Muscle of leg (tissue), 11 donors: Measurements from ENCODE around the gene GFI1B. TPM values are rescaled to one million over a fixed set of nuclear protein-coding genes. Genes with fewer than 3 reads are reported as not detected.

Experiments used
- DNase-seq: peaks from one replicate; pipeline ENCODE4 v3.0.0; 2013
- H3K27ac ChIP-seq: one replicate; pipeline ENCODE4 v1.5.1; 2013; ENCODE audit warnings: mild to moderate bottlenecking, low read length, control low read depth
- H3K27me3 ChIP-seq: one replicate; pipeline ENCODE4 v1.6.1; 2013; ENCODE audit warnings: low read length; ENCODE audit not compliant: control insufficient read depth, insufficient read depth
- H3K36me3 ChIP-seq: one replicate; pipeline ENCODE4 v1.6.1; 2013; ENCODE audit warnings: low read length; ENCODE audit not compliant: control insufficient read depth, insufficient read depth
- H3K4me1 ChIP-seq: one replicate; pipeline ENCODE4 v1.6.1; 2013; ENCODE audit warnings: low read length; ENCODE audit not compliant: control insufficient read depth, insufficient read depth
- H3K4me3 ChIP-seq: one replicate; pipeline ENCODE4 v1.5.1; 2013; ENCODE audit warnings: low read length, control low read depth
- H3K9me3 ChIP-seq: replicated peaks from 2 replicates; pipeline ENCODE4 v1.6.1; 2013; ENCODE audit warnings: low read depth, low read length; ENCODE audit not compliant: control insufficient read depth
- whole genome bisulfite sequencing: methylation state at CpG from one replicate; pipeline ENCODE4 v1.1.5; 2013; ENCODE audit warnings: missing lambda C conversion rate; ENCODE audit not compliant: insufficient coverage; 5-methylcytosine and 5-hydroxymethylcytosine counted together
- polyA plus RNA-seq, 8 donors: library from polyadenylated mRNA; unstranded; fragments of 120-200 nt; gene quantifications; one replicate each; pipeline versions ENCODE4 v1.2.1 to v1.2.3, GENCODE V29; 2013; ENCODE audit warnings: inconsistent platforms in 1 of 8, low replicate concordance in 1 of 8; ENCODE audit not compliant: insufficient read length in 8 of 8, insufficient read depth in 1 of 8
- total RNA-seq: library from RNA; stranded (reverse); fragments of 120-200 nt; gene quantifications from one replicate; pipeline ENCODE4 v1.2.4, GENCODE V29; 2013

GFI1B gene
- total and polyA plus RNA-seq, 9 donors: 0.13 to 1.1 (median 0.63) TPM

DNA sequence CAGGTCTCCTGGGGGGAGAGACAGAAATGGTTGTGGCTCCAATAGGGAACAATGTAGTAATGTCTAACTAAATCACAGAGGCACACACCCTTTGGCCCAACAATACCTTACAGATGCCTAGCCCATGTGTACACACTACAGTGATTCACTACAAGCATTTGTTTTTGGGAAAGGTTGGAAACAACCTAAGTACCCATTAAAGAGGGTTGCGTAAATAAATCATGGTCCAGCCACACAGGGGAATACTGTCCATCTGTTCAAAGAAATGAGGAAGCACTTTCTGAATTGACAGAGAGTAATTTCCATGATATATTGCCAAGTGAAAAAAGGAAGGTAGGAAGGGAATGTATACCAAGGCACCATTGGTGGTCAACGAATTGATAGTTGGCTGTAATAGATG, 30.3 kb downstream of the GFI1B start:
- no peak overlapping the region for H3K27ac ChIP-seq
- H3K27me3 ChIP-seq: peaks cover 8% of the 10 kb centered on the region
- H3K4me3 ChIP-seq: no peak overlapping the region
- no peak for DNase-seq
- H3K4me1 ChIP-seq: peaks cover 1% of the 10 kb centered on the region
- H3K9me3 ChIP-seq: no peaks in the 10 kb centered on the region
- WGBS: no CpG with 5 or more reads among the region's 2 CpGs
- no peaks in the 10 kb centered on the region for H3K36me3 ChIP-seq

DNA sequence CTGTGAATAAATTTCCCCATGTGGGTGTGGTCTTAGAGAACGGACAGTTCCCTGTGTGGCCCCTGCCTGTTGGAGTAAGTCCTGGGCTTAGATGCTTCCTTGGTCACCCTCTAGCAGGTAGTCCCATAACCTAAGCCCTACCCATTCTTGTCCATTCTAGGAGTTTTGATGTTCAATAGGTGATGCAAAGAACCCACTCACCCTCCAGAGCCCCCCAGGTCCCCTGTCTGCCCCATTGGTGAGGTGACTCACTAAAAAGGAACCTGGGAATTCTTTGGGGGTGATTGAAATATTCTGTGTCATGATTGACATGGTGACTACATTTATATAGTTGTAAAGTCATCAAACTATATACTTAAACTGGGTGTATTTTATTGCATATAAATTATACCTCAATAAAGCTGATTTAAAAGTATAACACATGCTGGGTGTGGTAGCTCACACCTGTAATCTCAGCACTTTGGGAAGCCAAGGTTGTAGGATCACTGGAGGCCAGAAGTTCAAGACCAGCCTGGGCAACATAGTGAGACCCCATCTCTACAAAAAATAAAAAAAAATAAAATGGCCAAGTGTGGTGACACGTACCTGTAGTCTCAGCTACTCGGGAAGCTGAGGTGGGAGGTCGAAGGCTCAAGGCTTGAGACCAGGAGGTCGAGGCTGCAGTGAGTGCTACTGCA, 31.6 kb downstream of the GFI1B start:
- Histone ChIP-seq H3K27ac (no peak overlapping the region), H3K36me3 (no peaks in the 10 kb centered on the region)
- WGBS: no CpG with 5 or more reads among the region's 5 CpGs

DNA sequence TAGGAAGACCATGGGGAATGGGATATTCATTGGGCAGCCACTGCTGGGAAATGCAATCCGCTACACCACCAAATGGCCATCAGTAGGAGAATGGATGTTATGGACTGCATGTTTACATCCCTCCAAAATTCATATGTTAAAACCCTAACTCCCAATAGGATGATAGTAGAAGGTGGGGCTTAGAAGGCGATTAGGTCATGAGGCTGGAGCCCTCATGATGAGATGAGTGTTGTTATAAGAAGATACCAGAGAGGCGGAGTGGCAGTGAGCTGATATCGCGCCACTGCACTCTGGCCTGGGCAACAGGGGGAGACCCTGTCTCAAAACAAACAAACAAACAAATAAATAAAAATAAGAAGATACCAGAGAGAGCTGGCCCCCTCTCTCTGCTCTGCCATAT, 36.2 kb downstream of the GFI1B start:
- no peak overlapping the region for H3K27ac ChIP-seq
- H3K9me3 ChIP-seq: peaks cover 3% of the 10 kb centered on the region
- no peak for DNase-seq
- no peak overlapping the region for H3K4me3 ChIP-seq
- H3K27me3 ChIP-seq: peaks cover 7% of the 10 kb centered on the region
- H3K4me1 ChIP-seq: no peaks in the 10 kb centered on the region
- WGBS: no CpG with 5 or more reads among the region's 5 CpGs
- H3K36me3 ChIP-seq: no peaks in the 10 kb centered on the region

More for the DNA sequence above, 31.6 kb downstream of the GFI1B start:
- no peaks in the 10 kb centered on the region for H3K9me3 ChIP-seq
- no peak overlapping the region for H3K4me3 ChIP-seq
- DNase-seq: no peak
- H3K4me1 ChIP-seq: no peaks in the 10 kb centered on the region
- H3K27me3 ChIP-seq: peaks cover 11% of the 10 kb centered on the region

DNA sequence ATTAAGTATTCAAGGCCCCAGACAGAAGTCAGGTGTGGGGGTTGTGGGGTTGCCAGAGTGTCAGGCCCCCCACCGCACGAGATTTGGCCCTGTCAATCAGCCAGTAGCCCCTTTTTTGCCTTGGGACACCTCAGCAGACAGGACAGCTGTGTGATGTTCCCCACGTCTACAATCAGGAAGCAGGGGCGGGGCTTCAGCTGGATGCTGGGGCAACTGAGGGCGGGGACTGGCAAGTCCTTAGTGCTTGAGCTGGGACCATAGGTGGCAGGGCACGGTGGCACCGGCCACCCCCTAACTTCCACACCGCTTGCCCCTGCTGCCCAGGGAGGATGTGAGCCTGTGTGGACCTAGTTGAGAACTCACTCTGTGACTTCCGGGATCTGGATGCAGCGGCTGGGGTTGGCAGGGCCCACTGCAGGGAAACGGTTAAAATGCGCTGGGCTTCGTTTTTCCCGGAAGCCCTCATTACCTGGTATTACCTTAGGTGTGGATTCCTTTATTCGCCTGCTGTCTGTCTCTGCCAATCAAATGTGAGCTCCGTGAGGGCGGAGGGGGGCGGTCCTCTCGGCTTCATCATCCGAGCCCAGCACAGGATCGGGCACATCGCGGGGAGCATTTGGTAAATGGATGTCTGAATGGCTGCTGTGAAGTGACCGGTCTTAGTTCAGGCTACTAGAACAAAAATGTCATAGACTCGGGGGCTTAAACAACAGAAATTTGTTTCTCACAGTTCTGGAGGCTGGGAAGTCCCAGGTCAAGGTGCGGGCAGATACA, 44.8 kb downstream of the GFI1B start:
- H3K9me3 ChIP-seq: no peaks in the 10 kb centered on the region
- no peak overlapping the region for H3K4me3 ChIP-seq
- H3K4me1 ChIP-seq: peaks cover 2% of the 10 kb centered on the region
- no peak overlapping the region for H3K27ac ChIP-seq
- no peak for DNase-seq
- 74% methylated on average over 22 of the region's 26 CpGs for WGBS
- peaks cover 4% of the 10 kb centered on the region for H3K27me3 ChIP-seq
- H3K36me3 ChIP-seq: no peaks in the 10 kb centered on the region

DNA sequence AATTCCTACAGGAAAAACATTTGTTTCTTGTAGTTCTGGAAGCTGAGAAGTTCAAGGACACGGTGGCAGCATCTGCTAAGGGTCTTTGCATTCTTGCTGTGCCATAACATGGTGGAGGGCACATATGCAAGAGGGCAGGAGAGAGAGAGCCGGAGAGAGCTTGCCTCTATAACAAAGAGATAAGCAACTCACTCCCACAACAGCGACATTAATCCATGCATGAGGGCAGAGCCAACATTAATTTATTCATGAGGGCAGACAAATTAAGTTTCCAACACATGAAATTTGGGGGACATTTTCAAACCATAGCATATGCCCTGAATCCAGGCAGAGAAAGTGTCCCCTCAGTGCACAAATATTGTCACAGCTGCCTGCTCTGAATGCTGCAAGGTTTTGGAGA, 47.9 kb downstream of the GFI1B start:
- DNase-seq: no peak
- H3K36me3 ChIP-seq: no peaks in the 10 kb centered on the region

GRCh38 chr9:133027134-133027533, 48.6 kb downstream of the GFI1B start:
- WGBS: 51% methylated on average over 3 of the region's 5 CpGs
- Histone ChIP-seq H3K27me3 (peaks cover 2% of the 10 kb centered on the region), H3K4me3 (no peak overlapping the region), H3K4me1 (peaks cover 17% of the 10 kb centered on the region), H3K27ac (no peak overlapping the region), H3K9me3 (no peaks in the 10 kb centered on the region), H3K36me3 (no peaks in the 10 kb centered on the region)
- no peak for DNase-seq

More for the DNA sequence above, 47.9 kb downstream of the GFI1B start:
- Histone ChIP-seq H3K9me3 (no peaks in the 10 kb centered on the region), H3K27ac (no peak overlapping the region), H3K27me3 (peaks cover 2% of the 10 kb centered on the region), H3K4me3 (no peak overlapping the region), H3K4me1 (peaks cover 11% of the 10 kb centered on the region)
- no CpG with 5 or more reads among the region's 3 CpGs for WGBS

- WGBS: 72% methylated on average over 3 of the region's 3 CpGs
- no peak for DNase-seq
- Histone ChIP-seq H3K4me1 (peaks cover 17% of the 10 kb centered on the region), H3K9me3 (no peaks in the 10 kb centered on the region), H3K27ac (no peak overlapping the region), H3K27me3 (peaks cover 2% of the 10 kb centered on the region), H3K36me3 (peaks cover under 1% of the 10 kb centered on the region), H3K4me3 (no peak overlapping the region)
Measured at GRCh38 chr9:133028221-133028620, 49.7 kb downstream of the GFI1B start.

GRCh38 chr9:133029994-133030316, 51.5 kb downstream of the GFI1B start:
- WGBS: under 1% methylated on average over 28 of the region's 28 CpGs
- Histone ChIP-seq H3K27ac (peak overlapping the region; percentile 62), H3K4me1 (peaks cover 17% of the 10 kb centered on the region), H3K27me3 (peaks cover 2% of the 10 kb centered on the region), H3K36me3 (peaks cover 10% of the 10 kb centered on the region), H3K4me3 (peak overlapping the region; percentile 95), H3K9me3 (no peaks in the 10 kb centered on the region)
- peak; percentile 22 for DNase-seq

DNA sequence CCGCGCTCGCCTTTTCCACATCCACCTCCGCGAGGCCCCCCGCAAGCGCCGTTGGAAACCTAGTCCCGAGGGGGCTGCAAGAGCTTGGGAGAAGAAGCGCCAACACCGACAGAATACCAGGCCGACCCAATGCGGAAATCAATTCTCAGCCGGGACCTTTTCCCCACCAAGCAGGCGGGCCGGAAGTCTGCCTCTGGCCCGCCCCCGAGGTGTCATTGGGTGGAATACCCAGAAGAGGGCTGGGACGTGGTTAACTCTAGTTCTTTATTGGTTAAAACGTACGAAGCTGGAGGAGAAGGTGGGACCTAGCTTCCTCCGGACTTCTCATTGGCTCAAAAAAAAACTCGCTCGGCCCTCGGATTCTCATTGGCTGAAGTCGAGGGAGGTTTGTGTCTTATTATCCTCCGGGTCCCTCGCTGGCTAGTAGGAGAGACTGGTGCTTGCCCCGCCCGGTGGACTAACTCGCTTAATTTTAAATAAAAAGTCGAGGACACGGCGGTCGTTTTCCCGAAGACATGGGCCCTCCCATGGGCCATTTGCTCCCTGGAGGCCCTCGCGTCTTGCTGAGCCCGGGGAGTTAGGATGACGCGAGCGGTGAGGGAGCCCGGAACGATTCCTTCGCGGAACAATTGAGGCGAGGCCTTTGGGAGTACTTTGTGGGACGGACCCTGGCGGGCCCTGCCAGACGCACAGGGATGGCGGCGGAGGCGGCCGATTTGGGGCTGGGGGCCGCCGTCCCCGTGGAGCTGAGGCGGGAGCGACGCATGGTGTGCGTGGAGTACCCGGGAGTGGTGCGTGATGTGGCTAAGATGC, 52.0 kb downstream of the GFI1B start, which contains the start of gene GTF3C5:
Gene GTF3C5 (plus strand): TSS at position 681 of the 813 bp plus-strand sequence. CDS start 15 bp downstream, at position 696.
- H3K9me3 ChIP-seq: no peaks in the 10 kb centered on the region
- peaks cover 17% of the 10 kb centered on the region for H3K4me1 ChIP-seq
- WGBS: under 1% methylated on average over 49 of the region's 63 CpGs
- H3K36me3 ChIP-seq: peaks cover 10% of the 10 kb centered on the region
- H3K4me3 ChIP-seq: peak within 1 kb of the TSS; percentile 95
- peak; percentile 100 for DNase-seq
- H3K27me3 ChIP-seq: peaks cover 2% of the 10 kb centered on the region
- H3K27ac ChIP-seq: peak within 1 kb of the TSS; percentile 94

GRCh38 chr9:133031130-133031422, 52.6 kb downstream of the GFI1B start:
- peak overlapping the region; percentile 95 for H3K4me3 ChIP-seq
- peaks cover 17% of the 10 kb centered on the region for H3K4me1 ChIP-seq
- peaks cover 12% of the 10 kb centered on the region for H3K36me3 ChIP-seq
- H3K9me3 ChIP-seq: no peaks in the 10 kb centered on the region
- peaks cover under 1% of the 10 kb centered on the region for H3K27me3 ChIP-seq
- no peak for DNase-seq
- H3K27ac ChIP-seq: peak overlapping the region; percentile 94
- 1% methylated on average over 16 of the region's 16 CpGs for WGBS
